ENCODE data around the gene FRS2.
A peak's percentile ranks its signal among the peaks of the same experiment; 100 is the strongest.

The FRS2 gene

GRCh38 chr12:69585189-69586062 is 115.2 kb downstream of the FRS2 start, which contains the start of gene CCT2:
CCT2 (plus strand) TSS chr12:69585459; CDS start chr12:69585522, 63 bp downstream.
- Mint-ChIP-seq H3K27ac (peak within 1 kb of the TSS; percentile 85 to 98 (median 91)), H3K9me3 (no peaks in the 10 kb centered on the region), H3K4me3 (peak within 1 kb of the TSS; percentile 95 to 99 (median 98)), H3K36me3 (ENCODE audit: low read depth) (peaks cover 37% of the 10 kb centered on the region), H3K27me3 (ENCODE audit: low read depth) (no peaks in the 10 kb centered on the region), H3K4me1 (peaks cover 7% of the 10 kb centered on the region)
- peak; percentile 28 to 55 (median 31) for TF ChIP-seq CTCF (IDR thresholded peaks at IDR 0.05; ENCODE audit: unreplicated experiment in 3 of 3)

GRCh38 chr12:69588527-69588926 is 118.3 kb downstream of the FRS2 start:
- H3K9me3 Mint-ChIP-seq = no peaks in the 10 kb centered on the region
- H3K27me3 Mint-ChIP-seq (ENCODE audit: low read depth) = no peaks in the 10 kb centered on the region
- H3K4me3 Mint-ChIP-seq = no peak overlapping the region
- no peak overlapping the region for H3K27ac Mint-ChIP-seq
- peaks cover 64% of the 10 kb centered on the region for H3K36me3 Mint-ChIP-seq (ENCODE audit: low read depth)
- no peak for TF ChIP-seq CTCF (IDR thresholded peaks at IDR 0.05; ENCODE audit: unreplicated experiment in 3 of 3)
- peaks cover 7% of the 10 kb centered on the region for H3K4me1 Mint-ChIP-seq

DNA sequence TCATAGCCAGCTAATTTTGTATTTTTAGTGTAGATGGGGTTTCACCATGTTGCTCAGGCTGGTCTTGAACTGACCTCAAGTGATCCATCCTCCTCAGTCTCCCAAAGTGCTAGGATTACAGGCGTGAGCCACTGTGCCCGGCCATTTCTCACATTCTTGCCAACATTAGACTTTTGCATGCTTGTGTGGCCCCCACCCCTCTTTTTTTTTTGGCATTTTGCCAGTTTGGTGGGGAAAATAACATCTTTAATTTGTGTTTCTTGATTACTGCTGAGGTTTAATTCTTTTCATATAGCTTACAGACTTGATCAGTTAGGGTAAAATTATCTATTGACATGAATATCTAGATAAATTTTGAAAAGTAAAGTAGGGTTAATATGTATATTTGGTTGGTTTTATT is 118.9 kb downstream of the FRS2 start:
- TF ChIP-seq CTCF (IDR thresholded peaks at IDR 0.05; ENCODE audit: unreplicated experiment in 3 of 3) = no peak
- Mint-ChIP-seq H3K4me3 (no peak overlapping the region), H3K27me3 (ENCODE audit: low read depth) (no peaks in the 10 kb centered on the region), H3K9me3 (no peaks in the 10 kb centered on the region), H3K36me3 (ENCODE audit: low read depth) (peaks cover 70% of the 10 kb centered on the region), H3K27ac (no peak overlapping the region), H3K4me1 (peaks cover 7% of the 10 kb centered on the region)

DNA sequence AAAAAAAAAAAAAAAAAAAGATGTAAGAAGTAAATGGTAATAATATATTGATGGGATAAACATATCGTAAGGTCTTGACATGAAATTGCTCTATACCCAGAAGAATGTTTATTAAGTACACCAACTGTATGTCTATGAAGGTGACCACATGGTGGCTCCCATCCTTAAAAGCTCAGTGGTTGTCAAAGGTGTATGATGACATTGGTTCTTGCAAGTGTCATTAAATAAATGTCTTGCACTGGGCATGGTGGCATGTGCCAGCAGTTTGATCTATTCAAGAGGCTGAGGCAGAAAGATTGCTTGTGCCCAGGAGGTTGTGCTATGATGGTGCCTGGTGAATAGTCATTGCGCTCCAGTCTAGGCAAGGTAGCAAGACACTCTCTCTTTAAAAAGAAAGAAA is 125.5 kb downstream of the FRS2 start:
- H3K27me3 Mint-ChIP-seq (ENCODE audit: low read depth) = no peaks in the 10 kb centered on the region
- peaks cover 79% of the 10 kb centered on the region for H3K36me3 Mint-ChIP-seq (ENCODE audit: low read depth)
- H3K9me3 Mint-ChIP-seq = no peaks in the 10 kb centered on the region
- TF ChIP-seq CTCF (IDR thresholded peaks at IDR 0.05; ENCODE audit: unreplicated experiment in 3 of 3) = no peak
- no peaks in the 10 kb centered on the region for H3K4me1 Mint-ChIP-seq
- no peak overlapping the region for H3K27ac Mint-ChIP-seq
- H3K4me3 Mint-ChIP-seq = no peak overlapping the region

DNA sequence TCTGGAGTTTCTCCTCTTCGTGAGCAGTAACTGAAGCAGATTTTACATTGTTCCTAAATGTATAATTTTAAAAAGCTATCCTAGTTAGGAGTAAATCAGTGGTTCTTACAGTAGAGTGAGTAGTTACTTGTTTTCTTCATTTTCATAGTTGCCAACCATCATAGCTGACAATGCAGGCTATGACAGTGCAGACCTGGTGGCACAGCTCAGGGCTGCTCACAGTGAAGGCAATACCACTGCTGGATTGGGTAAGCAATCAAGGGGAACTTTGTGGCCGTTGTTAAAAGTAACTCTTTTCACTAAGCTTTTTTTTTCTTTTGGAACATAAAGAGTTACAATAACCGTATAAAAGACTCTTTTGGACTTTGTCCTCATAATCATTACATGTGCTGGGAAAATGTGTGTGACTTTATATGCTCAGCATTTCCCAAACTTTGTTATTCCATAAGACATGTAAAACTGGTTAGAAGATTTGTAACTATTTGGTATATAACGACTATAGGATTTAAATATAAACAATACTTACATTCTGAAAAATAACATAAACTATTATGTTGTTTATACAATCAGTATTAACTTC is 128.1 kb downstream of the FRS2 start:
- no peak overlapping the region for H3K4me3 Mint-ChIP-seq
- peaks cover 84% of the 10 kb centered on the region for H3K36me3 Mint-ChIP-seq (ENCODE audit: low read depth)
- H3K9me3 Mint-ChIP-seq = peaks cover 6% of the 10 kb centered on the region
- no peak for TF ChIP-seq CTCF (IDR thresholded peaks at IDR 0.05; ENCODE audit: unreplicated experiment in 3 of 3)
- H3K27ac Mint-ChIP-seq = peak overlapping the region in 1 of 3 experiments; percentile 31
- no peaks in the 10 kb centered on the region for H3K27me3 Mint-ChIP-seq (ENCODE audit: low read depth)
- no peaks in the 10 kb centered on the region for H3K4me1 Mint-ChIP-seq
